MM.1S (cell line): ENCODE results near the gene LMOD3.

Experiments
- CTCF ChIP-seq: fragments of 300-600 bp; sonication (generic); IDR thresholded peaks from 2 replicates; pipeline ENCODE4 v1.5.1; 2016; ENCODE audit warnings: antibody characterized with exemption, low read length, mixed read lengths
- EZH2 ChIP-seq: fragments of 300-600 bp; sonication (generic); optimal IDR thresholded peaks from 2 replicates; pipeline ENCODE3; 2017; ENCODE audit warnings: low read depth, mild to moderate bottlenecking, antibody characterized with exemption, low read length, mixed read lengths

- TF ChIP-seq EZH2 (no peak), CTCF (no peak)
These were observed 8.9 kb downstream of the LMOD3 start for GRCh38 chr3:69113536-69113935.
